Measurements from ENCODE around the gene MRPL46.

The MRPL46 gene

DNA sequence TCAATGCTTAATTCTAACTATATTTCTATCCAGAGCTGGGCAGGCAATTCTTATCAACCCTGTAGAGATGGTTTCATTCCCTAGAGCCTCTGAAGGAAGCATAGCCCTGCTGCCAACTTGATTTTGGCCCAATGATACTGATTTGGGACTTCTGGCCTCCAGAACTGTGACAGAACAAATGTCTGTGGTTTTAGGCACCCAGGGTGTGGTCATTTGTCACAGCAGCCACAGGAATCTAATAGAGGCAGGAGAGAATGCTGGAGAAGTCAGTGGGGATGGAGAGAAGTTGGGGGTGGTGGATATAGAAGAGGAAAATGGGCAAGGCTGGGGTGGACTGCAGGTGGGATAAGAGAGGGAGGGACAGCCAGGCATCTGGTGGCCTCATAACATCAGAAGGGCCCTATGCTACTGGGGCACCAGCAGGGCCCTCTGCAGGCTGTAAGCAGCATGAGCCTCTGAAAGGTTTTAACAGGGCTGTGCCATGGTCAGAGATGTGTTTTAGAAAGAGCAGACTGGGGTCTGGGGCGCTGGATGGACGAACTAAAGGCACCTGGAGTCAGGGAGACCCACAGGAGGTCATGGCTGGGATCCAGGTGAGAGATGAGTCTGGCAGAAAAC lies 20.1 kb upstream of the MRPL46 start:
- no peak for TF ChIP-seq TAF1 (IDR thresholded peaks at IDR 0.05; ENCODE audit: borderline replicate concordance, insufficient read depth, low read length)
- no peak for TF ChIP-seq POLR2AphosphoS5 (IDR thresholded peaks at IDR 0.05; ENCODE audit: low read depth, low read length)
- TF ChIP-seq SIN3A (IDR thresholded peaks at IDR 0.05; ENCODE audit: borderline replicate concordance, insufficient read depth, low read length), result no peak
- no peak for TF ChIP-seq REST (IDR thresholded peaks at IDR 0.05; ENCODE audit: insufficient read depth in 1 of 2, low read depth in 2 of 2, low read length in 2 of 2)
- TF ChIP-seq FOXP2 (optimal IDR thresholded peaks at IDR 0.05; ENCODE audit: borderline replicate concordance, extremely low read depth, extremely low read length, insufficient read depth), result no peak

DNA sequence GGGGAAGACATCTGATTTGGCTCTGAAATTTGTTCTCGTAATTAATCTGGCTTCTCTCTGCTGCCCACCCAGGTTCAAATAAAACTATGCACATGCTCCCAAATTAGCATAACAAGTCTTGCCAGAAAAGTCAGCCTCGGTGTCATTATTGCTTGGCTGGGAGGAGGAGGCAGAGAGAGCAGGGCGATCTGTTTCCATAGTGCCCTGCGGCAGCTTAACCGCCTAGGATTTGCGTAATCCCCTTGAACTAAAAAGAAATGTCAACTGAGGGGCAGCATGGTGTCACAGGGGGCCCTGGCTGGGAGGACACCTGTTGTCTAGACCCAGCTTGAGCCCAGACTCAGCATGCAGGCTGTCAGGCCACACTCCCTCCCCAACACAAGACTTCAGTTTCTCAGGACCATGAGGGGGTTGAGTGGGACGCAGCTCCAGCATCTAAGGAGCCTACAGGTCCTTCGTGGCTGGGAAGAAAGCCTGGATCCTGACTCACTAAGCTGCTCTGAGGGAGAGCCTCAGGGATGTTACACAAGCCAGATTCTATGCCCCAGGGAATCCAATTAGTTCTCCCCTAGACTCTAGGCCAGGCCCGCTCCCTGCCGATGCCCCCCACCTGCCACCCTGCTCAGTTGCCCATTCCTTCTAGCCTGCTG lies 17.6 kb upstream of the MRPL46 start:
- TF ChIP-seq SIN3A (IDR thresholded peaks at IDR 0.05; ENCODE audit: borderline replicate concordance, insufficient read depth, low read length), result no peak
- no peak for TF ChIP-seq REST (IDR thresholded peaks at IDR 0.05; ENCODE audit: insufficient read depth in 1 of 2, low read depth in 2 of 2, low read length in 2 of 2)
- TF ChIP-seq POLR2AphosphoS5 (IDR thresholded peaks at IDR 0.05; ENCODE audit: low read depth, low read length), result no peak
- TF ChIP-seq FOXP2 (optimal IDR thresholded peaks at IDR 0.05; ENCODE audit: borderline replicate concordance, extremely low read depth, extremely low read length, insufficient read depth), result no peak
- no peak for TF ChIP-seq TAF1 (IDR thresholded peaks at IDR 0.05; ENCODE audit: borderline replicate concordance, insufficient read depth, low read length)

DNA sequence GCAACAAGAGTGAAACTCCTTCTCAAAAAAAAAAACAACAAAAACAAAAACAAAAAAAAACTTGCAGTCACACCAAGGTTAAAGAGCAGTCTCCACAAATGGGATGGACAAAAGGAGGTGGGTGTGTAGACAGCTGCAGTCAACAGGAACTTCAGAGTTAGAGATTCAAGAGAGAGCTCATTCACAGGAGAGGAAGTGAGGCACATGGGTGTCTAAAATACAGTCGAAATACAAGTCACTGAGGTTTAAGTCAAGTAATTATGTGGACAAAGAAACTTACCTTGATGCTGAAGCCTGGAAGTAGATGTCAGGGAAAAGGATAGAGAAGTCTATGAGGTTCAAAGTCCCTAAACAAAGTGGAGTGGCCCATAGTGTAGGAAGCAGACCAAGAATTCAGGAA lies 15.1 kb upstream of the MRPL46 start:
- TF ChIP-seq TAF1 (IDR thresholded peaks at IDR 0.05; ENCODE audit: borderline replicate concordance, insufficient read depth, low read length) (no peak), REST (IDR thresholded peaks at IDR 0.05; ENCODE audit: insufficient read depth in 1 of 2, low read depth in 2 of 2, low read length in 2 of 2) (no peak), POLR2AphosphoS5 (IDR thresholded peaks at IDR 0.05; ENCODE audit: low read depth, low read length) (no peak), FOXP2 (optimal IDR thresholded peaks at IDR 0.05; ENCODE audit: borderline replicate concordance, extremely low read depth, extremely low read length, insufficient read depth) (no peak), SIN3A (IDR thresholded peaks at IDR 0.05; ENCODE audit: borderline replicate concordance, insufficient read depth, low read length) (no peak)

GRCh38 chr15:88480981-88481380 lies 13.8 kb upstream of the MRPL46 start:
- TF ChIP-seq REST (IDR thresholded peaks at IDR 0.05; ENCODE audit: insufficient read depth in 1 of 2, low read depth in 2 of 2, low read length in 2 of 2) (no peak), POLR2AphosphoS5 (IDR thresholded peaks at IDR 0.05; ENCODE audit: low read depth, low read length) (no peak), FOXP2 (optimal IDR thresholded peaks at IDR 0.05; ENCODE audit: borderline replicate concordance, extremely low read depth, extremely low read length, insufficient read depth) (no peak), TAF1 (IDR thresholded peaks at IDR 0.05; ENCODE audit: borderline replicate concordance, insufficient read depth, low read length) (no peak), SIN3A (IDR thresholded peaks at IDR 0.05; ENCODE audit: borderline replicate concordance, insufficient read depth, low read length) (no peak)

Data from PFSK-1 (cell line).